Omental fat pad (tissue), 4 donors: ENCODE data around the gene HAUS7. TPM values are rescaled to one million over a fixed set of nuclear protein-coding genes. Genes with fewer than 3 reads are reported as not detected.

ENCODE experiments used
- ATAC-seq: fragments of 150-250 bp; one replicate; pipeline ENCODE4 v1.9.1; 2016; ENCODE audit warnings: mild to moderate bottlenecking, moderate library complexity; ENCODE audit not compliant: low FRiP score
- DNase-seq: peaks from one replicate; pipeline ENCODE4 v3.0.0-alpha.2; 2019; ENCODE audit warnings: low spot score
- CTCF ChIP-seq, 3 donors: fragments of 450-650 bp; IDR thresholded peaks; one replicate each; pipeline ENCODE4 v1.5.1; 2016 to 2017; ENCODE audit warnings: antibody characterized with exemption in 3 of 3, mild to moderate bottlenecking in 3 of 3, moderate library complexity in 2 of 3
- total RNA-seq, 4 donors: library from RNA; depleted of rRNA; stranded (reverse); fragments of >200 nt; gene quantifications; one replicate each; pipeline ENCODE4 v1.1.0, GENCODE V29; 2016

Gene HAUS7
- total RNA-seq, 4 donors from 2014 or later, result 14.9 to 35.0 (median 23.9) TPM

GRCh38 chrX:153464116-153464515 lies 6.3 kb downstream of the HAUS7 start:
- TF ChIP-seq CTCF (IDR thresholded peaks at IDR 0.05), result no peak
- DNase-seq (no peak), ATAC-seq (no peak)

- TF ChIP-seq CTCF (IDR thresholded peaks at IDR 0.05), result no peak
- DNase-seq, result no peak
- no peak for ATAC-seq
Observed at GRCh38 chrX:153463556-153463955, 6.8 kb downstream of the HAUS7 start.

GRCh38 chrX:153463031-153463430 lies 7.3 kb downstream of the HAUS7 start:
- DNase-seq, result no peak
- no peak for TF ChIP-seq CTCF (IDR thresholded peaks at IDR 0.05)
- ATAC-seq, result no peak

- no peak for DNase-seq
- no peak for ATAC-seq
- TF ChIP-seq CTCF (IDR thresholded peaks at IDR 0.05), result no peak
Observed at GRCh38 chrX:153462291-153462690, 8.1 kb downstream of the HAUS7 start.

GRCh38 chrX:153460826-153461225 lies 9.6 kb downstream of the HAUS7 start:
- TF ChIP-seq CTCF (IDR thresholded peaks at IDR 0.05), result no peak
- ATAC-seq (no peak), DNase-seq (no peak)

- no peak for ATAC-seq
- TF ChIP-seq CTCF (IDR thresholded peaks at IDR 0.05), result no peak
Observed at GRCh38 chrX:153459986-153460385, 10.4 kb downstream of the HAUS7 start.

GRCh38 chrX:153458476-153458875 lies 11.9 kb downstream of the HAUS7 start:
- no peak for TF ChIP-seq CTCF (IDR thresholded peaks at IDR 0.05)
- no peak for ATAC-seq
- no peak for DNase-seq

More at GRCh38 chrX:153459986-153460385, 10.4 kb downstream of the HAUS7 start:
- no peak for DNase-seq
